Cardiac septum (tissue), 1 donor: ENCODE results near the gene OR6B1. TPM values are rescaled to one million over a fixed set of nuclear protein-coding genes. Genes with fewer than 3 reads are reported as not detected.
"Not testable (repeated sequence)": the region's sequence is repeated elsewhere in the genome, so short reads cannot be mapped to it uniquely, and the experiment has no call there.

ENCODE experiments used
- DNase-seq: peaks from one replicate; pipeline ENCODE4 v3.0.0-alpha.2; 2020; ENCODE audit warnings: low spot score
- intact Hi-C: fragments of 100-400 bp; cut with DNase I; formaldehyde crosslinking; loops from one replicate; pipeline ENCODE4 v1.14.0; 2022
- total RNA-seq: library from RNA; stranded (reverse); fragmentation: NEBNext Ultra II Directional; extraction: Animal tissue kit (Norgen Biotek cat#: 25700); gene quantifications from one replicate; pipeline ENCODE4 v1.2.1, GENCODE V29; 2021
- donor health status: DM: no; HTN: no; CAD: no.

Gene OR6B1
- total RNA-seq, 1 donor from 2014 or later: not detected

DNA sequence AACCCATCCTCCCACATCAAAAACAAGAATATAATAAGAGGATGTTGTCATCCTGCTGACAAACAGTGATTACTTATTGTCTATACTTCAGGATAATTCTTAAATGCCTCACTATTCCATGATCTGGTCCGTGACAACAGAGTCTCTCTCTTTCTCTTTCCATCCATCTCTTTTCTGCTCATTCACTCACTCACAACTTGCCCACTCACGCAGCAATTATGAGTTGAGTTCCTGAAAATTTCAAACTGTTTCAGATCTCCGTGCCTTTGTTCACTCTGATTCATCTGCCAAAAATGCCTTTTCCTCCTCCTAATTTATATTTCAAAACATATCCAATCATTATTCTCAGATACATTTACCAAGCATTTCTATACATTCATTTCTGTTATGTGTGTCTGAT is 1.4 kb downstream of the OR6B1 start:
- intact Hi-C loops: no loop called here
- no peak for DNase-seq

- intact Hi-C loops: no loop called here
Observed at GRCh38 chr7:144004703-144005102, 4.6 kb downstream of the OR6B1 start.

GRCh38 chr7:144006029-144006691 is 6.0 kb downstream of the OR6B1 start:
- DNase-seq: no peak
- intact Hi-C loops: no loop called here

More at GRCh38 chr7:144004703-144005102, 4.6 kb downstream of the OR6B1 start:
- DNase-seq: no peak

DNA sequence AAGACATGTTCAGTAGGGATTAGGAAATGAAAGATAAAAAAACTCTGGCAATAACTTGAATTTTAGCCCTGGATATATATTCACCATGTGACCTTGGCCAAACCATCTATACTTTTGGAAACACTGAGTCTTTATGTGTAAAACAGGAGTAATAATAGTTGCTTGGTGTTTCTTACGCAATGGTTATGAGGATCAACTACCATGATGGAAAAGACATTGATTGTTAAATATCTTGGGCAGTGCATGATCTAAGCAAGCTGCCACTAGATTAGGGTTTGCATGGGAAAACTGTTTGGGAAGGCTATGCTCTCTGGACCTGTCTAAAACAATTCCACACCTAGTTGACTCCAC is 6.5 kb downstream of the OR6B1 start:
- intact Hi-C loops: no loop called here
- no peak for DNase-seq

GRCh38 chr7:144009361-144009760 is 9.2 kb downstream of the OR6B1 start:
- intact Hi-C loops: no loop called here
- no peak for DNase-seq

GRCh38 chr7:144010061-144010460 is 9.9 kb downstream of the OR6B1 start:
- DNase-seq, intact Hi-C loops: not testable (repeated sequence)

DNA sequence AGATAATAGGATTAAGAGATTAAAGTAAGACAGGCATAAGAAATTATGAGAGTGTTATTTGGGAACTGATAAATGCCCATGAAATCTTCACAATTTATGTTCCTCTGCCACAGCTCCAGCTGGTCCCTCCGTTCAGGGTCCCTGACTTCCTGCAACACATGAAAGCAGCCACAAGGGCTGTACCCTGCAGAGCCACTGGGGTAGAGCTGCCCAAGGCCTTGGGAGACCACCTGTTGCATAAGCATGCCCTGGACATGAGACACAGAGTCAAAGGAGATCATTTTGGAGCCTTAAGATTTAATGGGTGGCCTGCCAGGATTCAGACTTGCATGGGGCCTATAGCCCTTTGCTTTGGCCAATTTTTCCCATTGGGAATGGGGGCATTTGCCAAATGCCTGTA is 10.7 kb downstream of the OR6B1 start:
- intact Hi-C loops, DNase-seq: not testable (repeated sequence)

DNA sequence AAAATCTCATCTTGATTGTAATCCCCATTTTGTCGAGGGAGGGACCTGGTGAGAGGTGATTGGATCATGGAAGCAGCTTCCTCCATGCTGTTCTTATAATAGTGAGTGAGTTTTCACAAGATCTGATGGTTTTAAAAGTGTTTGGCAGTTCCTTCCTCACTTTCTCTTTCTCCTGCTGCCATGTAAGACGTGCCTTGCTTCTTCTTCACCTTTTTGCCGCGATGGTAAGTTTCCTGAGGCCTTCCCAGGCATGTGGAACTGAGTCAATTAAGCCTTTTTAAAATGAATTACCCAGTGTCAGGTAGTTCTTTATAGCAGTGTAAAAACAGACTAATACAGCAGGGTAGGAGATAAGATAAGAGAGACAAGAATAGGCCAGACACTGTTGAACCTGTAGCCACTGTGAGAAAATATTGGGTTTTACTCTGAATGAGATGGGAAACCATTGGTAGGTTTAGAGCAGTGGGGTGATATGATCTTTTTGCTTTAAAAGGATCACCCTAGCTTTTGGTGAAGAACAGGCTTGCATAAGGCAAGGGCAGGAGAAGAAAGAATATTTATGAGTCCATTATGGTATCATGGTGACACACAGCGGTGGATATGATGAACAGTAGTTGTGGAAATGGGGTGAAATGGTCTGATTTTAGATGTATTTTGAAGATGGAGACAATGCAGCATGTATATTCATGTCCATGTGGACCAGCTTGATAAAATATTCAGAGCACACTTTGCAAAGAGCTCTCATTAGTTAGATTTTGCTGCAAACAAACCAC is 11.5 kb downstream of the OR6B1 start:
- intact Hi-C loops: no loop called here
- DNase-seq: no peak

DNA sequence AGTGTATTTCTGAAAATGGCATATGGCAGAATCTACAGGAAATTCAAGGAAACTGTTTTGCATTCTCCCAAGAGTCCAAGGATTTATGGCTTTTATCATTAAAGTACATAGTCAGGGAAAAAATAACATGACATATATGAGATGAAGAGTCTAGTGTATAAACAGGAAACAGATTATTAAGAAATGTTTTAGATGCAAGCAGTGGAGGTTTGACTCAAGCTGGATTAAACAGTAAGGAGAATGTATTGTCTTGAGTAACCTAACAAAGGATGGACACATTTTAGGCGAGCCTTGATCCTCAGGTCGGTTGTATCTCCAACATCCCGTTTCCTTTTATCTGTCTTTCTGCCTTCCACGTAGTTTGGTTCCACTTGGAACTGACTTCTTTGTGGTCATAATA is 17.9 kb downstream of the OR6B1 start:
- DNase-seq: no peak
- intact Hi-C loops: no loop called here

DNA sequence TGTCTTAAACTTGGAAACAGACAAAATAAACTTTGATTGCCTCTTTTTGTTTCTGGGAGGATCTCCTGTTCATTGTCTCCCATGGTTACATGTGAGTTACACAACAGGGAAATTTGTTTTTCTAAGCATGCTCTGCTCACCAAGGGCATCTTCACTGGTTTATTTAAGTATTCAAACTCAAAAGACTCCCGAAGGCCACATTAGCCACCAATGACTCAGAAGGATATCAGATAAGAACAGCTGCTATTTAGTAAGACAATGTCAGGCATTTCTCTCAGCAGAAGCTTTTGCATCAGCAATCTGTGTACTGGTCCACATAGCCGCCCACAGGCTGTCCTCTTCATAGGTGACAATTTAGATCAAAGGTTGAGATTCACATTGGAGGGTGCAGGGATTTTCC is 19.3 kb downstream of the OR6B1 start:
- intact Hi-C loops: no loop called here

DNA sequence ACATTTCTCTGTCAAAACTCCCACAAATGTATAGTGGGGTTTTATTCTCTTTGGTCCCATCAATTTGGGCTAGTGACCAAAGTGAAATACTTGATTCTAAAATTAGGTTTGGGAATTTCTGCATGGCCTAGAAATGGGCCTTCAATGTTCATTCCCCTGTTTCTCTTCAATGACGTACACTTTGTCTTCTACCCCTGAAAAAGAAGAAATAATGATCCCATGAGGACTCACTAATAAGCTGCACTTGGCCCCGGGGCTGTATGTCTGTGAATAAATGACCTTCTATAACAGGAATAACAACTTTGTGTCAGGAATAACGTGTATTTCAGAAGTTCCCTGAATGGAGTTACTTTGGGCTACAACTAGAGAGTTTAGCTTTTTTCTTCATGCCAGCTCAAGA is 20.2 kb downstream of the OR6B1 start:
- no peak for DNase-seq
- intact Hi-C loops: no loop called here

More for the DNA sequence above, 19.3 kb downstream of the OR6B1 start:
- no peak for DNase-seq

DNA sequence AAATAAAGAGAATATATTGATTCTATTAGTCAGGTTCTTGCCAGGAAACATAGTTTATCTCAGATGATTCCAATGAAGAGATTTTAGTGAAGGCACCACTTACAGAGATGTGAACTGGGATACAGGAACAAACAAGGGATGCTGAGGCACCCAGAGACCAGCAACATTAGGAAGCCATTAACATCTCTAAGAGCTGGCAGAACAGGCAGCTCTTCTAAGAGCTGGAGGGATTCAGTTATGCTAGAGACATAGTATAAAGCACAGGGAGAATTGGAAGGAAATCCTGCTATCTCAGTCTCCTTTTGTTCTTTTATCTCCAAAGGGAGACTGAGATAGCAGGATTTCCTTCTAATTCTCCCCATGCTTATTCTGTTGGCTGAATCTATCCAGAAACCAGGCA is 22.0 kb downstream of the OR6B1 start:
- intact Hi-C loops: no loop called here
- no peak for DNase-seq

DNA sequence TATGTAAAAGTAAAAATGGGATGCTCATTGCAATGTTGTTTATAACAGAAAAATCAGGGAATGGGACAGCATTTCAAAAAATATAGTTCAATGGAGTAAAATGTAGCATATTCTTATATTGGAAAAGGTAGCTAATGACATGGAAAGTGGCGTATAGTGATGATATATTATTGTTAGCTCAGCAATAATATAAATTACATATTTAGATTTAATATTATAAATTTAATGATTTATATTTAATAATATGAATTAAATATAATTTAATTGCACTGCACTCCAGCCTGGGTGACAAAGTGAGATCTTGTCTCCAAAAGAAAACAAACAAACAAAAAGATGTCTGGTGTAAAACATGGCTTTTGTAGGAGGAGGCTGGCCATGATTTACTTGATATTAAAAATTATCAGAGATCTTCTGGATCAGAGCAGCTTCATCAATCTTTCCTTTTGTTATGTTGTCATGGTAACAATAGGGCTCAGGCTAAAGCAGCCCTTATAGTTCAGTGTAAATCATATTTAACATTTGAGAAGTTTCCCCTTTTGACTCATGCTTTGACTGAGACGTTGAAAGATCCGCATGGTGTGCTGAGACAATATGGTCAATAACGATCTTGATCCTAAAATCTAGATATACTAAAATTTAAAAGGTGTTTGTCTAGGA is 23.2 kb downstream of the OR6B1 start:
- no peak for DNase-seq
- intact Hi-C loops: no loop called here

- intact Hi-C loops: no loop called here
- no peak for DNase-seq
Observed at GRCh38 chr7:144024213-144024612, 24.1 kb downstream of the OR6B1 start.

- intact Hi-C loops: no loop called here
- no peak for DNase-seq
Observed at GRCh38 chr7:144026203-144026883, 26.2 kb downstream of the OR6B1 start.

GRCh38 chr7:144027070-144027469 is 26.9 kb downstream of the OR6B1 start:
- intact Hi-C loops: no loop called here

DNA sequence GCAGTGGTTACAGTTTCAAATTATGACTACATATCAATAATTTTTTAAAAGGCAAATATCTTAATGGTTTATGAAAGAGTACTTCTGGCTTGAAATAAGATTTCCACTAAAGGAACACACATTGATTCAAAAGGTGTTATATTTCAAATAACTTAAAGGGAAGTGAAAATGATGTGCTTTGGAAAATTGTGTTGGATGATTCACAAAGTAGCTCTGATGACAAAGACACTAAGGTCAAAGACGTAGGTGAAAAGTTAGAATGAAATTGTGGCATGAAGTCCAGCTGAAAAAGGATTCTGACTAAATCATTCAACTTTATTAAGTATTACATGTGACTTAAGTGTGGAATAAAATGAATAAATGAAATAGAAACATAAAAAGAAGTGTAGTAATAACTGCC is 27.9 kb downstream of the OR6B1 start:
- DNase-seq: no peak
- intact Hi-C loops: no loop called here

More at GRCh38 chr7:144027070-144027469, 26.9 kb downstream of the OR6B1 start:
- no peak for DNase-seq

- intact Hi-C loops: no loop called here
Observed at GRCh38 chr7:144028547-144028946, 28.4 kb downstream of the OR6B1 start.

DNA sequence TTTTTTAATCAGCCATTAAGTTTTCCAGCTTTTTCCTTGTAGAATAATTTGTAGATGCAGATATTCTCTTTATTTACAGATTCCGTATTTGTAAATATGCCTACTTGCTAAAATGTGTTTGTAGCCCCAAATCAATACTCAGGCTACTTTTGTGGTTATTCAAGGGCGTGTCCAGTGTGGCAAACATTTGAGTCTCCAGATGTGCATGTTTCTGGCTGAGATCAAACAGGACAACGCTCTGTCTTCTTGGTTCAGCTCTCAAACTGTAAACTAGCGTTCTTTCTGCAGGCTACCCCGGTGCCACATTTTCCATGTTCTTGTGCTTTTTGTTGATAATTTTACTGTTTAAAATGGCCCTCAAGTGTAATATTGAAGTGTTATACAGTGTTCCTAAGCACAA is 32.4 kb downstream of the OR6B1 start:
- DNase-seq: no peak
- intact Hi-C loops: no loop called here

More at GRCh38 chr7:144028547-144028946, 28.4 kb downstream of the OR6B1 start:
- DNase-seq: no peak
